ENCODE measurements around the gene CIC.

- TF ChIP-seq CTCF (IDR thresholded peaks at IDR 0.05; ENCODE audit: low read length) (no peak), EZH2 (optimal IDR thresholded peaks at IDR 0.05; ENCODE audit: low read depth, low read length) (no peak)
These were observed at the start of gene CIC for GRCh38 chr19:42268704-42269477.
